ENCODE data around the gene EML2.
"Not testable (repeated sequence)": the region's sequence is repeated elsewhere in the genome, so short reads cannot be mapped to it uniquely, and the experiment has no call there.

EML2 gene

GRCh38 chr19:45636902-45637301 lies 2.3 kb downstream of the EML2 start:
- H3K36me3 ChIP-seq (ENCODE audit: insufficient read depth, low read length), result no peaks in the 10 kb centered on the region
- H3K27ac ChIP-seq (ENCODE audit: low read depth, low read length), result no peak overlapping the region
- H3K9ac ChIP-seq (ENCODE audit: low read depth, low read length), result no peak overlapping the region
- H3K9me3 ChIP-seq (ENCODE audit: insufficient read depth, low read depth, low read length), result no peaks in the 10 kb centered on the region
- H3K4me1 ChIP-seq (ENCODE audit: insufficient read depth, low read length), result peaks cover 16% of the 10 kb centered on the region
- no peaks in the 10 kb centered on the region for H3K27me3 ChIP-seq (ENCODE audit: insufficient read depth, low read length)
- H3K4me3 ChIP-seq (ENCODE audit: low read length), result no peak overlapping the region
- WGBS, result 87% methylated on average over 2 of the region's 2 CpGs

DNA sequence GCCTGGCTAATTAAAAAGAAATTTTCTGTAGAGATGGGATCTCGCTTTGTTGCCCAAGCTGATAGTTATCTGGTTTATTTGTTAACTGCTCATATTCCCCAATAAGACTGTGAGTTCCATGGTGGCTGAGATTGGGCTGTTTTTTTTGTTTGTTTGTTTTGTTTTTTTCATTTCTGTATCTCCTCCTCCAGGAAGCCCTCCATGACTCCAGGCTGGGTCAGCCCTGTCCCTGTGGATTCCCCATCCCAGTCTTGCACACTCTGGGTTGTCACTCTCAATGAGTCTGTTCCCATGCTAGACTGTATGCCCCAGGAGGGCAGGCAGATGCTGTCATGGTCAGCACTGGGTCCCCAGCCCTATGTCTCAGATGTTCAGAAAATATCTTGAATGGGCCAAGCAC lies 2.9 kb downstream of the EML2 start:
- Histone ChIP-seq H3K9me3 (ENCODE audit: insufficient read depth, low read depth, low read length) (no peaks in the 10 kb centered on the region), H3K27me3 (ENCODE audit: insufficient read depth, low read length) (no peaks in the 10 kb centered on the region), H3K9ac (ENCODE audit: low read depth, low read length) (no peak overlapping the region), H3K36me3 (ENCODE audit: insufficient read depth, low read length) (no peaks in the 10 kb centered on the region), H3K4me3 (ENCODE audit: low read length) (no peak overlapping the region), H3K4me1 (ENCODE audit: insufficient read depth, low read length) (peaks cover 16% of the 10 kb centered on the region), H3K27ac (ENCODE audit: low read depth, low read length) (no peak overlapping the region)
- 100% methylated on average over 1 of the region's 1 CpG for WGBS

DNA sequence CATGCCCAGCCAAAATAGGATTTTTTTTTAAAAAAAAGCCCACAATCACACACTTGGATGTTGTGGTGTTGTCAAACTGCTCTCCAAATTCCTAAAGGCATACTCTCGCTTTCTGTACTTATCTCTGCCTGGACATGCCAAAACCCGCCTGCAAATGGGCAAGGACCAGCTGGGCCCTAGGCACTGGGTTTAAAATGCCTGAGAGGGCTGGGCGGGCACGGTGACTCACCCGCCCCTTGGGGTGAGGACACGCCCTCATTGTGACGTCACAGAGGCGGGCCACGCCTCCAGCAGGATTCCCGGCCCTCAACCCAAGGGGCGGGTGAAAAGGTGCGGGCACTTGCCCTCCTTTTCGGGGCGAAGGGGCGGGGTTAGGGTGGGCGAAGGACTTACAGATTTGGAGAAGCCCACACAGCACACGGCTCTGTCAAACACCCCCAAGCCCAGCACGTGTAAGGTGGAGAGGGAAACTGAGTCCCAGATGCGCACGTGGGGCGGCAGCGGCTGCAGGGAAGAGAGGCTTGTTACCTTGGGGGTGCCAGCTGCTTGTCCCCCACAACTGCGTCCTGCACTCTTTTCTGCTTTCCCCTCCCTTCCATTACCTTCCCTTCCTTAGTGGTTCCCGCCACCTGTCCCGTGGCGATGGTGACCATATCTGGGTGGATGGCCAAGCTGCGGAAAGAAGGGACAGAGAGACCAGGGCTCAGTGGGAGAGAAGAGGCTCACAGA lies 6.6 kb downstream of the EML2 start:
- peaks cover 9% of the 10 kb centered on the region; the same call in 1 of the 2 replicates for H3K36me3 ChIP-seq (ENCODE audit: insufficient read depth, low read length)
- no peaks in the 10 kb centered on the region for H3K9me3 ChIP-seq (ENCODE audit: insufficient read depth, low read depth, low read length)
- H3K27me3 ChIP-seq (ENCODE audit: insufficient read depth, low read length), result no peaks in the 10 kb centered on the region
- H3K4me1 ChIP-seq (ENCODE audit: insufficient read depth, low read length), result peaks cover 15% of the 10 kb centered on the region
- no peak overlapping the region for H3K9ac ChIP-seq (ENCODE audit: low read depth, low read length)
- WGBS, result 33% methylated on average over 26 of the region's 27 CpGs
- peak overlapping the region; percentile 36 for H3K4me3 ChIP-seq (ENCODE audit: low read length)
- peak overlapping the region; percentile 79; the same call in 1 of the 2 replicates for H3K27ac ChIP-seq (ENCODE audit: low read depth, low read length)

DNA sequence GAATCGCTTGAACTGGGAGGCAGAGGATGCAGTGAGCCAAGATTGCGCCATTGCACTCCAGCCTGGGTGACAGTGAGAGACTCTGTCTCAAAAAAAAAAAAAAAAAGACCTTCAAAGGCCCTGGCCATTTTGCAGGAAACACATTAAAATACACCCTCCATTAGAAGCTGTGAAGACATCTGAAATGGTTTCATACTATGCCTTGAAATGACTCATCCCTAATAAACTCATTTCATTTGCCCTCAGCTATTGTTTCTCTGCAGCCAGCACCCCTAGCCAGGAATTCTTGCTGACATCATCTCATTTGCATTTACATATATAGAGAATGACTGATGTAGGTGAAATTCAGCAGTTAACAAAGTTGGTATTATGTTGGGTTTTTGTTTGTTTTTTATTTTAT lies 8.7 kb downstream of the EML2 start:
- Histone ChIP-seq H3K4me1 (ENCODE audit: insufficient read depth, low read length) (peaks cover 15% of the 10 kb centered on the region), H3K27me3 (ENCODE audit: insufficient read depth, low read length) (no peaks in the 10 kb centered on the region), H3K9me3 (ENCODE audit: insufficient read depth, low read depth, low read length) (no peaks in the 10 kb centered on the region), H3K4me3 (ENCODE audit: low read length) (no peak overlapping the region), H3K36me3 (ENCODE audit: insufficient read depth, low read length) (peaks cover 12% of the 10 kb centered on the region; the same call in 1 of the 2 replicates), H3K27ac (ENCODE audit: low read depth, low read length) (peak overlapping the region; percentile 66; the same call in 1 of the 2 replicates), H3K9ac (ENCODE audit: low read depth, low read length) (no peak overlapping the region)
- WGBS, result 83% methylated on average over 2 of the region's 2 CpGs

- Histone ChIP-seq H3K4me1 (ENCODE audit: insufficient read depth, low read length) (peaks cover 15% of the 10 kb centered on the region), H3K27ac (ENCODE audit: low read depth, low read length) (peak overlapping the region; percentile 49), H3K27me3 (ENCODE audit: insufficient read depth, low read length) (no peaks in the 10 kb centered on the region), H3K9ac (ENCODE audit: low read depth, low read length) (no peak overlapping the region), H3K36me3 (ENCODE audit: insufficient read depth, low read length) (peaks cover 12% of the 10 kb centered on the region; the same call in 1 of the 2 replicates), H3K4me3 (ENCODE audit: low read length) (no peak overlapping the region), H3K9me3 (ENCODE audit: insufficient read depth, low read depth, low read length) (no peaks in the 10 kb centered on the region)
- WGBS, result 78% methylated on average over 3 of the region's 4 CpGs
Measured at GRCh38 chr19:45629704-45630103, 9.5 kb downstream of the EML2 start.

- 97% methylated on average over 7 of the region's 7 CpGs for WGBS
- H3K27me3 ChIP-seq (ENCODE audit: insufficient read depth, low read length); H3K27ac ChIP-seq (ENCODE audit: low read depth, low read length); H3K9me3 ChIP-seq (ENCODE audit: insufficient read depth, low read depth, low read length); H3K9ac ChIP-seq (ENCODE audit: low read depth, low read length); H3K4me3 ChIP-seq (ENCODE audit: low read length): not testable (repeated sequence)
- Histone ChIP-seq H3K4me1 (ENCODE audit: insufficient read depth, low read length) (peaks cover 14% of the 10 kb centered on the region), H3K36me3 (ENCODE audit: insufficient read depth, low read length) (peaks cover 12% of the 10 kb centered on the region; the same call in 1 of the 2 replicates)
Measured at GRCh38 chr19:45628219-45628618, 11.0 kb downstream of the EML2 start.

GRCh38 chr19:45623984-45624383 lies 15.2 kb downstream of the EML2 start:
- H3K27ac ChIP-seq (ENCODE audit: low read depth, low read length), result no peak overlapping the region
- no peaks in the 10 kb centered on the region for H3K4me1 ChIP-seq (ENCODE audit: insufficient read depth, low read length)
- no peaks in the 10 kb centered on the region for H3K9me3 ChIP-seq (ENCODE audit: insufficient read depth, low read depth, low read length)
- H3K27me3 ChIP-seq (ENCODE audit: insufficient read depth, low read length), result no peaks in the 10 kb centered on the region
- WGBS, result 90% methylated on average over 1 of the region's 1 CpG
- H3K4me3 ChIP-seq (ENCODE audit: low read length), result no peak overlapping the region
- peaks cover 24% of the 10 kb centered on the region; the same call in 1 of the 2 replicates for H3K36me3 ChIP-seq (ENCODE audit: insufficient read depth, low read length)
- no peak overlapping the region for H3K9ac ChIP-seq (ENCODE audit: low read depth, low read length)

DNA sequence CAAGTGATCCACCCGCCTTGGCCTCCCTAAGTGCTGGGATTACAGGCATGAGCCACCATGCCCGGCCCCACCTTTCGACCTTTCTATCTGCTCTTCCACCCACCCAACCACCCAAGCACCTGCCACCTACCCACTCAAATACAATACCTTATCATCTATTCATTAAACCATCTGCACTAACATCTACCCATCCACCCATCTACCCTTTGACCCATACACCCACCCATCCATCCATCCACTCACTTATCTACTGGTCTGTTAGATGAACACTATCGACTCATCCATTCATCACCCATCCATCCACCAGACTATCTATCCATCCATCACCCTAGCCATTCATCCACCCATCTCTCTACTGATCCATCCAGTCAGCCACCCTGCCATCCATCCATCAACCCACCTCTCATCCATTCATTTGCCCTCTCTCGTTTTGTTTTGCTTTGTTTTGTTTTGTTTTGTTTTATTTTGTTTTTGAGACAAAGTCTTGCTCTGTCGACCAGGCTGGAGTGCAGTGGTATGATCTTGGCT lies 17.2 kb downstream of the EML2 start:
- Histone ChIP-seq H3K27me3 (ENCODE audit: insufficient read depth, low read length) (no peaks in the 10 kb centered on the region), H3K9ac (ENCODE audit: low read depth, low read length) (no peak overlapping the region), H3K27ac (ENCODE audit: low read depth, low read length) (no peak overlapping the region), H3K4me1 (ENCODE audit: insufficient read depth, low read length) (no peaks in the 10 kb centered on the region), H3K4me3 (ENCODE audit: low read length) (no peak overlapping the region), H3K9me3 (ENCODE audit: insufficient read depth, low read depth, low read length) (no peaks in the 10 kb centered on the region), H3K36me3 (ENCODE audit: insufficient read depth, low read length) (peaks cover 24% of the 10 kb centered on the region; the same call in 1 of the 2 replicates)
- WGBS, result 89% methylated on average over 6 of the region's 6 CpGs

GRCh38 chr19:45621389-45621788 lies 17.8 kb downstream of the EML2 start:
- Histone ChIP-seq H3K4me3 (ENCODE audit: low read length) (no peak overlapping the region), H3K9me3 (ENCODE audit: insufficient read depth, low read depth, low read length) (no peaks in the 10 kb centered on the region), H3K4me1 (ENCODE audit: insufficient read depth, low read length) (no peaks in the 10 kb centered on the region), H3K27ac (ENCODE audit: low read depth, low read length) (no peak overlapping the region), H3K36me3 (ENCODE audit: insufficient read depth, low read length) (peaks cover 22% of the 10 kb centered on the region; the same call in 1 of the 2 replicates), H3K27me3 (ENCODE audit: insufficient read depth, low read length) (no peaks in the 10 kb centered on the region), H3K9ac (ENCODE audit: low read depth, low read length) (no peak overlapping the region)
- WGBS, result 93% methylated on average over 16 of the region's 17 CpGs

DNA sequence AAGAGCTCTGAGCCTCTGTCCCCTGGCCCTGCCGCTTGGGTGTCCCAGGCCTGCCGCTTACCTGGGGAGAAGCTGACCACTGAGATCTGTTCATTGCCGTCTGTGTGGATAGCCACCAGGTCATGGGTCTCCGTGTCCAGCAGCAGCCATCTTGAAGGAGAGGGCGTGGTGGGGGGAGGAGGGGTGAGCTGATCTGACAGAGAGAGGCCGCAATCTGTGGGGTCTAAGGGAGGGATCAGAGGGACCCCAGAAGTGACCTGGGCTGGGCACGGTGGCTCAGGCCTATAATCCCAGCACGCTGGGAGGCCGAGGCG lies 22.5 kb downstream of the EML2 start:
- Histone ChIP-seq H3K9ac (ENCODE audit: low read depth, low read length) (peak overlapping the region; percentile 88), H3K27me3 (ENCODE audit: insufficient read depth, low read length) (no peaks in the 10 kb centered on the region), H3K4me3 (ENCODE audit: low read length) (peak overlapping the region; percentile 74), H3K9me3 (ENCODE audit: insufficient read depth, low read depth, low read length) (no peaks in the 10 kb centered on the region), H3K4me1 (ENCODE audit: insufficient read depth, low read length) (no peaks in the 10 kb centered on the region), H3K36me3 (ENCODE audit: insufficient read depth, low read length) (peaks cover 46% of the 10 kb centered on the region), H3K27ac (ENCODE audit: low read depth, low read length) (peak overlapping the region; percentile 83)
- WGBS, result 71% methylated on average over 10 of the region's 10 CpGs

DNA sequence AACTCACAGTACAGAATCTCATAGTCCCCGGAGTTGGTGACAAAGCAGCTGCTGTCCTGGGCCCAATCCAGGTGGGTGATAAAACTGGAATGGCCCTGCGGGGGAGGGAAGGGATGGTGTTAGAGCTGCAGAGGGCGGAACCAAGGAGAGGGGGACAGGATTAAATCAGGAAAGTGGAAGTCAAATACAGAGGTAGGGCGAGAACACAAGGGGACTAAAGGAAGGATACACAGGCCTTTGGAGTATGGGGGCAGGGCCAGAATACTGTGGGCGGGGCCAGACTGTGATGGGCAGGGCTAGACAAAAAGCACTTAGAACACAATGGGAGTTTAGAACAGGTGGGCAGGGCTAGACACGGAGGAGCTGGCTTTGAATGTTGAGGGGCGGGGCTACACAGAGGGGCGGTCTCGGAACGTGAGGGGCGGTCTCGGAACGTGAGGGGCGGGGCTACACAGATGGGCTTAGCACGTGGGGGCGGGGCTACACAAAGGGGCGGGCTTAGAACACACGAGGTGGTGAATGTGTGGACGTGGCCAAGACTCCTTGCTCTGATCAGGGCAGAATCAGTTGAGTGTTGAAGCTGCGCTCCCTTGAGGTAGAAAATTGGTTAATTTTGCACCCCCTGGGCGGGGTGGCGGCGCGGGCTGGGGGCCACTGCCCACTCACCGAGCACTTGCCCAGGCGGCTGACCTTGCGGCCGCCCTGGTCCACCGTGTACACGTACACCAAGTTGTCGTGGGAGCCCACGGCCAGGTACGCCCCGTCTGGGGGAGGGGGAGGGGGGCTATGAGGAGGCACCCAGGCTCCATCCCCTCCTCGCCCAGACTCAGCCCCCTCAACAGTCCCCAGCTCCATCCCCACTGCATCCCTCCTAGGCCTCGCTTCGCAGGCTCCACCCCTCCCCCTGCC lies 23.1 kb downstream of the EML2 start:
- Histone ChIP-seq H3K4me3 (ENCODE audit: low read length) (peak overlapping the region; percentile 74), H3K27ac (ENCODE audit: low read depth, low read length) (peak overlapping the region; percentile 83), H3K27me3 (ENCODE audit: insufficient read depth, low read length) (no peaks in the 10 kb centered on the region), H3K36me3 (ENCODE audit: insufficient read depth, low read length) (peaks cover 45% of the 10 kb centered on the region), H3K9me3 (ENCODE audit: insufficient read depth, low read depth, low read length) (no peaks in the 10 kb centered on the region), H3K4me1 (ENCODE audit: insufficient read depth, low read length) (no peaks in the 10 kb centered on the region), H3K9ac (ENCODE audit: low read depth, low read length) (peak overlapping the region; percentile 88)
- 23% methylated on average over 33 of the region's 37 CpGs for WGBS
